Kidney epithelial cell (primary cell): Measurements from ENCODE around the gene HECTD1. TPM values are rescaled to one million over a fixed set of nuclear protein-coding genes. Genes with fewer than 3 reads are reported as not detected.
"Not testable (repeated sequence)": the region's sequence is repeated elsewhere in the genome, so short reads cannot be mapped to it uniquely, and the experiment has no call there.

ENCODE experiments used
- DNase-seq: peaks from one replicate; pipeline ENCODE4 v3.0.0-alpha.2; 2010; ENCODE audit warnings: low read depth
- H3K27me3 ChIP-seq: 2 replicates; pipeline ENCODE4 v1.6.0; 2011; ENCODE audit warnings: low read length; ENCODE audit not compliant: control insufficient read depth, insufficient read depth
- H3K36me3 ChIP-seq: 2 replicates; pipeline ENCODE4 v1.5.1; 2011; ENCODE audit warnings: low read length; ENCODE audit not compliant: control insufficient read depth, insufficient read depth
- H3K4me3 ChIP-seq: 2 replicates; pipeline ENCODE4 v1.5.1; 2011; ENCODE audit warnings: low read depth, mild to moderate bottlenecking, control low read depth, low read length
- total RNA-seq: library from RNA; depleted of rRNA; stranded (reverse); fragments of >200 nt; gene quantifications from 2 replicates; pipeline ENCODE4 v1.2.3, GENCODE V29; 2015
- TF ChIP-seq, protein P1 (sequence below): IDR thresholded peaks from 2 replicates; pipeline ENCODE4 v1.5.1; 2011; ENCODE audit warnings: mild to moderate bottlenecking, moderate library complexity, low read length, control low read depth, inconsistent platforms; ENCODE audit not compliant: insufficient read depth, poor library complexity, severe bottlenecking

HECTD1 gene
- total RNA-seq, 1 donor from 2014 or later = 118 TPM

DNA sequence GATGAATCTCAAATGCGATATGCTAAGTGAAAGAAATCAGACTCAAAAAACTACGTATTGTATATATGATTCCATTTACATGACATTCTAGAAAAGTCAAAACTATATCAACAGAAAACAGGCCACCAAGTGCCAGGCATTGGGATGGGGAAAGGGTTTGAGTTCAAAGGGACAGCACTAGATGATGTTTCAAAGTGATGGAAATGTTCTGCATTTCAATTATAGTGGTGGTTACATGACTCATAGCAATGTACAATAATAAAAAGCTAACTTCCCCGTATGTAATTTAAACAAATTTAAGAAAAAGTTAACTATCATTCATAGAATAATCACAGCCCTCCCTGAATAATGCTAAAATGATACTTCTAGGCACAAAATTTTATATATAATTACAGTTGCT, 13.5 kb downstream of the HECTD1 start:
- Histone ChIP-seq H3K4me3 (no peak overlapping the region), H3K36me3 (no peaks in the 10 kb centered on the region), H3K27me3 (no peaks in the 10 kb centered on the region)
- TF ChIP-seq, protein P1, sequence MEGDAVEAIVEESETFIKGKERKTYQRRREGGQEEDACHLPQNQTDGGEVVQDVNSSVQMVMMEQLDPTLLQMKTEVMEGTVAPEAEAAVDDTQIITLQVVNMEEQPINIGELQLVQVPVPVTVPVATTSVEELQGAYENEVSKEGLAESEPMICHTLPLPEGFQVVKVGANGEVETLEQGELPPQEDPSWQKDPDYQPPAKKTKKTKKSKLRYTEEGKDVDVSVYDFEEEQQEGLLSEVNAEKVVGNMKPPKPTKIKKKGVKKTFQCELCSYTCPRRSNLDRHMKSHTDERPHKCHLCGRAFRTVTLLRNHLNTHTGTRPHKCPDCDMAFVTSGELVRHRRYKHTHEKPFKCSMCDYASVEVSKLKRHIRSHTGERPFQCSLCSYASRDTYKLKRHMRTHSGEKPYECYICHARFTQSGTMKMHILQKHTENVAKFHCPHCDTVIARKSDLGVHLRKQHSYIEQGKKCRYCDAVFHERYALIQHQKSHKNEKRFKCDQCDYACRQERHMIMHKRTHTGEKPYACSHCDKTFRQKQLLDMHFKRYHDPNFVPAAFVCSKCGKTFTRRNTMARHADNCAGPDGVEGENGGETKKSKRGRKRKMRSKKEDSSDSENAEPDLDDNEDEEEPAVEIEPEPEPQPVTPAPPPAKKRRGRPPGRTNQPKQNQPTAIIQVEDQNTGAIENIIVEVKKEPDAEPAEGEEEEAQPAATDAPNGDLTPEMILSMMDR = no peak
- DNase-seq = no peak

DNA sequence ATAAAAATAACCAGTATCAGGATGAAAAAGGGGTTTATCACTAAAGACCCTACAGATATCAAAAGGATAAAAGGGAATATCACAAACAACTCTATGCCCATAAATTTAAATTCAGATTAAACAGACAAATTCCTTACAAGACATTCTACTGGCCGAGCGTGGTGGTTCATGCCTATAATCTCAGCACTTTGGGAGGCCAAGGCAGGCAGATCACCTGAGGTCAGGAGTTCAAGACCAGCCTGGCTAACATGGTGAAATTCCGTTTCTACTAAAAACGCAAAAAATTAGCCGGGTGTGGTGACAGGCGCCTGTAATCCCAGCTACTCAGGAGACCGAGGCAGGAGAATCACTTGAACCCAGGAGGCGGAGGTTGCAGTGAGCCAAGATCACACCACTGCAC, 15.0 kb downstream of the HECTD1 start:
- H3K27me3 ChIP-seq, H3K4me3 ChIP-seq, H3K36me3 ChIP-seq, DNase-seq: not testable (repeated sequence)

DNA sequence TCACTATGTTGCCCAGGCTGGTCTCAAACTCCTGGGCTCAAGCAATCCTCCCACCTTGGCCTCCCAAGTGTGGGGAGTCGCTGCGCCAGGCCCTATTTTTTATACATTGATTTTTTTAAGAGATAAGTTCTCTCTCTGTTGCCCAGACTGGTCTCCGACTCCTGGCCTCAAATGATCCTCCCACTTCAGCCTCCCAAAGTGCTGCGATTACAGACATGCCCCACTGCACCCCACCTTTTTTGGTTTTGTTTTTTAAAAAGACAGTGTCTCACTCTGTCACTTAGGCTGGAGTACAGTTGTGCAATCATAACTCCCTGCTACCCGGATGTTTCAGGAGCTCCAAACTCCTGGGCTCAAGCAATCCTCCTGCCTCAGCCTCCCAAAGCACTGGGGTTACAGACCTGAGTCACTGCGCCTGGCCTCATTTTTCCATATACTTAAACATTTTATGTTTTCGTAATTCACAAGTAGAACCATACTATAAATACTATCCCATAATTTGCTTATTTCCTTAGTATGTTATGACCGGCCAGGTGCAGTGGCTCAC, 16.8 kb downstream of the HECTD1 start:
- DNase-seq = no peak
- TF ChIP-seq, protein P1 = no peak
- Histone ChIP-seq H3K27me3 (no peaks in the 10 kb centered on the region), H3K36me3 (no peaks in the 10 kb centered on the region), H3K4me3 (no peak overlapping the region)

DNA sequence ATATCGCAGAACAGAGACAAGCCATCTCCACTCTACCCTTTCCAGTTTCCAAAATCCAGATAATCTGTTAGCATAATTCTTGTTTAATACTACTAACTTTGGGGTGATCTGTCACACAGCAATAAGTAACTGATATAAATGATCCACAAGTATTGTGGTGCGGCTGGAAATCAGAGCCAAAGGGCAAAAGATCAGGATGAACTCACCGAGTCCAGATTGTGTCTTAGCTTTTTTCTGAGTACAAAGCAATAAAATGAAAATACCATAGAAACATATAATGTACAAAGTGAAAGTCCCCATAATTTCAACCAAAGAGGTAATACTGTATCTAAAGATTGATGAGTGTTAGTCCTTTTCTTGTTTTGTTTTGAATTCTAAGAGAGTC, 17.4 kb downstream of the HECTD1 start:
- H3K27me3 ChIP-seq = no peaks in the 10 kb centered on the region
- no peak overlapping the region for H3K4me3 ChIP-seq
- TF ChIP-seq, protein P1 = no peak
- DNase-seq = no peak
- H3K36me3 ChIP-seq = no peaks in the 10 kb centered on the region

DNA sequence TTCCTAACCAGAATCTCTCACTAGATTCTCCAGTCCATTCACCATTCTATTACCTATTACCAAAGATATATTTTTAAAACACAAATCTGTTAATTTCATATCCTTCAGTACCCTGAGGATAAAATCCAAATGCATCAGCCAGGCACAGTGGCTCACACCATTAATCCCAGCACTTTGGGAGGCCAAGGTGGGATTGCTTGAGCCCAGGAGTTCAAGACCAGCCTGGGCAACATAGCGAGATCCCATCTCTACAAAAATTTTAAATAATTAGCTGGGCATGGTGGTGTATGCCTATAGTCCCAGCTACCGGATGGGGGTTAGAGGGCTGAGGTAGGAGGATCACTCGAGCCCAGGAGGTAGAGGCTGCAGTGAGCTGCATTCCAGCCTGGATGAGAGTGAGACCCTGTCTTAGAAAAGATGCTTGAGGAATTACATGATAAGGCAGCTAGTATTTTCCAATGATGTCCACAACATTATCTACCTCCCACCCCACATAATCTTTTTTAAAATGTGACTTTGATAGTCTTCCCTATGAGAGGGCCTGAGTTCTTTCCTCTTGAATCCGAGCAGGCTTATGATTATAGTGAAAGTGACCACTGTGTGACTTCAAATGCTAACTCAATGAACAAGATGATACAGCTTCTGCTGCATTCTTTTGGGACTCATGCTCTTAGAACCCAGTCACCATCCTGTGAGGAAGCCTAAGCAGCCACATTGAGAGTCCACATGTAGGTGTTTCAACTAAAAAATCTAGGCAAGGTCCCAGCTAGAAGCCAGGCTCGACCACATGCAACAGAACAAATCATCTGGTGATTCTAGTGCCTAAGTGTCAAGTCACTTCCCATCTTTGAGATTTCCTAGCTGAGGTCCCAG, 18.0 kb downstream of the HECTD1 start:
- Histone ChIP-seq H3K36me3 (no peaks in the 10 kb centered on the region), H3K27me3 (no peaks in the 10 kb centered on the region), H3K4me3 (no peak overlapping the region)
- TF ChIP-seq, protein P1 = no peak
- no peak for DNase-seq

DNA sequence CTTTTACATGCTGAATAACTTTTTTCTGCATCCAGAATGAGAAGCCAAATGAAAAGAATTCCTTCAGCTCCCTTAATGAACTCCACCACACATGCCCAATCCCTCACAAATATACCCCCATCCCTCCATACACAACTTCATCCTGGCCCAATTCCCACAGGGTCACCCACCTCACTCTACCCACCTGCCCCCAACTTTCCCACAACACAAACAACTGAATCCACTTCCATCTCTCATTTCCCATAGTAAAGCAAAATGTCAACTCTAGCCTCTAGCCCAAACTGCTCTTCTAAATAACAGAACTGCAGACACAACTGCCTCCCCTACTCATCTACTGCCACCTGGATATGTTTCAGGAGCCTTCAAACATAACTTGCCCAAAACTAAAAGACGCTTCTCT, 18.8 kb downstream of the HECTD1 start:
- H3K4me3 ChIP-seq = no peak overlapping the region
- no peaks in the 10 kb centered on the region for H3K27me3 ChIP-seq
- TF ChIP-seq, protein P1 = no peak
- no peak for DNase-seq
- no peaks in the 10 kb centered on the region for H3K36me3 ChIP-seq

DNA sequence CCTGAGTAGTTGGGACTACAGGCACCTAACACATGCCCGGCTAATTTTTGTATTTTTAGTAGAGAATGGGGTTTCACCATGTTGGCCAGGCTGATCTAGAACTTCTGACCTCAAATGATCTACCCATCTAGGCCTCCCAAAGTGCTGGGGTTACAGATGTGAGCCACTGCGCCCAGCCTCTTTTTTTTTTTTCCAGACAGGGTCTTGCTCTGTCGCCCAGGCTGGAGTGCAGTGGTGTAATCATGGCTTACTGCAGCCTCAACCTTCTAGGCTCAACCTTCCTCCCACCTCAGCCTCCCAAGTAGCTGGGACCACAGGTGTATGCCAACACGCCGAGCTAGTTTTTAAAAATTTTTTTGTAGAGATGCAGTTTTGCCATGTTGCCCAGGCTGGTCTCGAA, 25.6 kb downstream of the HECTD1 start:
- not testable (repeated sequence) for DNase-seq, H3K36me3 ChIP-seq, H3K4me3 ChIP-seq, H3K27me3 ChIP-seq
